ENCODE data around the gene PLEKHA8.

Gene PLEKHA8

GRCh38 chr7:30028216-30028748 is at the start of gene PLEKHA8:
Gene PLEKHA8, plus strand, starts transcription at chr7:30028412. Its CDS starts 351 bp downstream, at chr7:30028763.
- DNase-seq, result peak; percentile 92

GRCh38 chr7:29980151-29980550 is 48.1 kb upstream of the PLEKHA8 start:
- no peak for DNase-seq

GRCh38 chr7:29987083-29987482 is 41.1 kb upstream of the PLEKHA8 start:
- DNase-seq, result no peak

GRCh38 chr7:29987811-29988317 is 40.3 kb upstream of the PLEKHA8 start:
- DNase-seq, result no peak

- DNase-seq, result peak; percentile 13
Measured at GRCh38 chr7:29988424-29989256, 39.6 kb upstream of the PLEKHA8 start.

GRCh38 chr7:29989257-29989995 is 38.8 kb upstream of the PLEKHA8 start, which contains the start of gene SCRN1:
Gene SCRN1, minus strand, starts transcription at chr7:29989801. Its CDS starts 20,734 bp downstream, at chr7:29969067.
- peak; percentile 8 for DNase-seq

GRCh38 chr7:29990931-29991330 is 37.3 kb upstream of the PLEKHA8 start:
- no peak for DNase-seq

- no peak for DNase-seq
Measured at GRCh38 chr7:29991937-29992336, 36.3 kb upstream of the PLEKHA8 start.

GRCh38 chr7:29993140-29993539 is 35.1 kb upstream of the PLEKHA8 start:
- no peak for DNase-seq

GRCh38 chr7:29995652-29996051 is 32.6 kb upstream of the PLEKHA8 start:
- DNase-seq, result no peak

GRCh38 chr7:29996321-29996720 is 31.9 kb upstream of the PLEKHA8 start:
- no peak for DNase-seq

GRCh38 chr7:29998489-29998888 is 29.7 kb upstream of the PLEKHA8 start:
- DNase-seq, result no peak

- no peak for DNase-seq
Measured at GRCh38 chr7:30001998-30002397, 26.2 kb upstream of the PLEKHA8 start.

- DNase-seq, result no peak
Measured at GRCh38 chr7:30003098-30003497, 25.1 kb upstream of the PLEKHA8 start.

- DNase-seq, result no peak
Measured at GRCh38 chr7:30005464-30005863, 22.7 kb upstream of the PLEKHA8 start.

- no peak for DNase-seq
Measured at GRCh38 chr7:30010021-30010420, 18.2 kb upstream of the PLEKHA8 start.

- DNase-seq, result no peak
Measured at GRCh38 chr7:30012757-30013156, 15.5 kb upstream of the PLEKHA8 start.

- DNase-seq, result no peak
Measured at GRCh38 chr7:30018451-30018850, 9.8 kb upstream of the PLEKHA8 start.

GRCh38 chr7:30019387-30019786 is 8.8 kb upstream of the PLEKHA8 start:
- DNase-seq, result no peak

- no peak for DNase-seq
Measured at GRCh38 chr7:30019960-30020359, 8.3 kb upstream of the PLEKHA8 start.

GRCh38 chr7:30020535-30020934 is 7.7 kb upstream of the PLEKHA8 start:
- DNase-seq, result no peak

- no peak for DNase-seq
Measured at GRCh38 chr7:30022991-30023390, 5.2 kb upstream of the PLEKHA8 start.

GRCh38 chr7:30023524-30023923 is 4.7 kb upstream of the PLEKHA8 start:
- no peak for DNase-seq
